Sigmoid colon (tissue), 7 donors: Measurements from ENCODE around the gene LYVE1. TPM values are rescaled to one million over a fixed set of nuclear protein-coding genes. Genes with fewer than 3 reads are reported as not detected.
A peak's percentile ranks its signal among the peaks of the same experiment; 100 is the strongest.

Source experiments
- DNase-seq: peaks from one replicate; pipeline ENCODE4 v3.0.0-alpha.2; 2019
- H3K27ac ChIP-seq, 4 donors: fragments of 200-600 bp; sonication (generic); one replicate each; pipeline ENCODE4 v1.5.1; 2016 to 2019; ENCODE audit warnings: mild to moderate bottlenecking in 1 of 4
- H3K27me3 ChIP-seq, 3 donors: fragments of 200-600 bp; sonication (generic); one replicate each; pipeline ENCODE4 v1.5.1; 2019; ENCODE audit warnings: mild to moderate bottlenecking in 1 of 3
- H3K36me3 ChIP-seq, 4 donors: fragments of 200-600 bp; sonication (generic); one replicate each; pipeline ENCODE4 v1.5.1; 2016 to 2019
- H3K4me1 ChIP-seq, 4 donors: fragments of 200-600 bp; sonication (generic); one replicate each; pipeline ENCODE4 v1.5.1; 2017 to 2019
- H3K4me3 ChIP-seq, 4 donors: fragments of 200-600 bp; sonication (generic); one replicate each; pipeline ENCODE4 v1.5.1; 2017 to 2019; ENCODE audit warnings: mild to moderate bottlenecking in 2 of 4, moderate library complexity in 1 of 4
- H3K9me3 ChIP-seq, 4 donors: fragments of 200-600 bp in 3 of 4; sonication (generic) in 3 of 4; one replicate each; pipeline versions ENCODE4 v1.5.1 to v1.6.1; 2013 to 2019
- EP300 ChIP-seq, 4 donors: sonication (generic); formaldehyde crosslinking; IDR thresholded peaks; one replicate each; pipeline ENCODE4 v1.6.1; 2017; ENCODE audit warnings: antibody characterized with exemption in 4 of 4
- POLR2A ChIP-seq, 2 donors: fragments of 450-650 bp; IDR thresholded peaks; one replicate each; pipeline ENCODE4 v1.6.1; 2016; ENCODE audit warnings: antibody characterized with exemption in 2 of 2, mild to moderate bottlenecking in 2 of 2, moderate library complexity in 2 of 2
- POLR2AphosphoS5 ChIP-seq, 4 donors: sonication (generic); formaldehyde crosslinking; IDR thresholded peaks; one replicate each; pipeline ENCODE4 v1.6.1; 2017; ENCODE audit warnings: antibody characterized with exemption in 4 of 4
- WGBS, 2 donors: extraction: QIAGEN DNeasy Blood & Tissue Kit; methylation state at CpG; one replicate each; pipeline ENCODE4 v1.1.7; 2013; 5-methylcytosine and 5-hydroxymethylcytosine counted together
- intact Hi-C: fragments of 100-400 bp; cut with DNase I; formaldehyde crosslinking; loops from one replicate; pipeline ENCODE4 v1.15.1; 2023
- polyA plus RNA-seq, 3 donors: library from polyadenylated mRNA; stranded (reverse); fragments of 200-250 nt; gene quantifications; one replicate each; pipeline ENCODE4 v1.2.3, GENCODE V29; 2013
- total RNA-seq, 4 donors: library from RNA; depleted of rRNA; stranded (reverse); fragments of >200 nt; gene quantifications; one replicate each; pipeline ENCODE4 v1.1.0, GENCODE V29; 2016
- TF ChIP-seq, protein P1 (sequence below), 4 experiments: fragments of 450-650 bp in 3 of 4; fragments of 200-600 bp in 1 of 4; IDR thresholded peaks; one replicate each; pipeline ENCODE4 v1.5.1; 2016 to 2019; ENCODE audit warnings: antibody characterized with exemption in 4 of 4, mild to moderate bottlenecking in 3 of 4, moderate library complexity in 2 of 4
- donor health status: healthy with polysubstance abuse.
- donor health status: Bipolar disorder and iron deficiency.
- donor health status: healthy.

LYVE1 gene
- total and polyA plus RNA-seq, 7 donors: 21.3 to 158 (median 41.5) TPM

DNA sequence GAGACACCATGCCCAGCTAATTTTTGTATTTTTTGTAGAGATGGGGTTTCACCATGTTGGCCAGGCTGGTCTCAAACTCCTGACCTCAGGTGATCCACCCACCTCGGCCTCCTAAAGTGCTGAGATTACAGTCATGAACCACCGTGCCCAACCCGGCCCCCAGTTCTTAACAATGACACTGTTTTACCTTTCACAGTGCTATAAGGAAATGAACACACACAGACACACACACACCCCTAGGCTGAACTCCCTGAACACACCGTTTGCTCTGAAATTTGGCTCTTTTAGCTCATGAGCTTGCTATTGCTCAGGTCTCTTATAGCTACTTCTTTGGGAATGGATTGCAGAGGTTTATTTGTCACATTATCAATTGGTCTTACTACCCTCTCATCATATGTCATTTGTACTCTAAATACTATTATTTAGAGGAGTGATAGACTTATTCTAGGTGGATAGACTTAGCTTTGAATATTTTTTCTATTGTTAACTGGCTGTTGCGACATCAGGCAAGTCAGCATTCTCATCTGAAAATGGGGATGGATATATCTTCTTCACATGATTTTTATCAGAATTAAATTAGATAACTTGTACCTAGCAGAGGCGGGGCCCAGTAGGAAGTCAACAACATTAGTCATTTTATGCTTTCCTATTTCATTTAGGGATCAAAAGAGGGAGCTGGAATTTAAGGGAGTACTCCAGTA is 2.1 kb downstream of the LYVE1 start:
- Histone ChIP-seq H3K27me3 (no peaks in the 10 kb centered on the region), H3K27ac (peak overlapping the region in 3 of 4 donors; percentile 24 to 53 (median 41)), H3K4me3 (peak overlapping the region in 3 of 4 donors; percentile 3 to 29 (median 22)), H3K9me3 (no peaks in the 10 kb centered on the region), H3K4me1 (no peaks in the 10 kb centered on the region), H3K36me3 (no peaks in the 10 kb centered on the region)
- WGBS, 2 donors: 40 to 73% methylated on average over 6 of the region's 6 CpGs
- no peak for DNase-seq
- TF ChIP-seq POLR2A (IDR thresholded peaks at IDR 0.05): no peak
- TF ChIP-seq EP300 (IDR thresholded peaks at IDR 0.05): no peak
- no peak for TF ChIP-seq POLR2AphosphoS5 (IDR thresholded peaks at IDR 0.05)
- TF ChIP-seq, protein P1, sequence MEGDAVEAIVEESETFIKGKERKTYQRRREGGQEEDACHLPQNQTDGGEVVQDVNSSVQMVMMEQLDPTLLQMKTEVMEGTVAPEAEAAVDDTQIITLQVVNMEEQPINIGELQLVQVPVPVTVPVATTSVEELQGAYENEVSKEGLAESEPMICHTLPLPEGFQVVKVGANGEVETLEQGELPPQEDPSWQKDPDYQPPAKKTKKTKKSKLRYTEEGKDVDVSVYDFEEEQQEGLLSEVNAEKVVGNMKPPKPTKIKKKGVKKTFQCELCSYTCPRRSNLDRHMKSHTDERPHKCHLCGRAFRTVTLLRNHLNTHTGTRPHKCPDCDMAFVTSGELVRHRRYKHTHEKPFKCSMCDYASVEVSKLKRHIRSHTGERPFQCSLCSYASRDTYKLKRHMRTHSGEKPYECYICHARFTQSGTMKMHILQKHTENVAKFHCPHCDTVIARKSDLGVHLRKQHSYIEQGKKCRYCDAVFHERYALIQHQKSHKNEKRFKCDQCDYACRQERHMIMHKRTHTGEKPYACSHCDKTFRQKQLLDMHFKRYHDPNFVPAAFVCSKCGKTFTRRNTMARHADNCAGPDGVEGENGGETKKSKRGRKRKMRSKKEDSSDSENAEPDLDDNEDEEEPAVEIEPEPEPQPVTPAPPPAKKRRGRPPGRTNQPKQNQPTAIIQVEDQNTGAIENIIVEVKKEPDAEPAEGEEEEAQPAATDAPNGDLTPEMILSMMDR (IDR thresholded peaks at IDR 0.05): no peak
- intact Hi-C loops: no loop called here

DNA sequence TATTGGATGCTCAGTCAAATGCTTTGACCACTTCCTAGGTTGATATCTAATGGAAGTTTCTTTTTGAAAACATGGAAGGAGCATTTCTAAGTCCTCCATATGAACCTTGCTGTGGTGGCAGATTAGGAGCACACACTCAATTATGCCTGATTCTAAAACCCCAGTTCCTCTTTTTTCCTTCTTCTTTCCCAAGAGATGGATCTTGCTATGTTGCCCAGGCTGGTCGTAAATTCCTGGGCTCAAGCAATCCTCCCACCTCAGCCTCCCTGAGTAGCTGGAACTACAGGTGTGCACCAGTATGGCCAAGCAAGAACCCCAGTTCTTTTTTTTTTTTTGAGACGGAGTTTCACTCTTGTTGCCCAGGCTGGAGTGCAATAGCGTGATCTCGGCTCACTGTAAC is 3.0 kb downstream of the LYVE1 start:
- no peak for DNase-seq
- WGBS, 2 donors: 95% methylated on average over 4 of the region's 4 CpGs
- Histone ChIP-seq H3K4me1 (no peaks in the 10 kb centered on the region), H3K36me3 (no peaks in the 10 kb centered on the region), H3K27me3 (no peaks in the 10 kb centered on the region), H3K27ac (peak overlapping the region in 1 of 4 donors; percentile 25), H3K9me3 (no peaks in the 10 kb centered on the region), H3K4me3 (peak overlapping the region in 2 of 4 donors; percentile 3 to 29)
- intact Hi-C loops: no loop called here
- no peak for TF ChIP-seq EP300 (IDR thresholded peaks at IDR 0.05)
- no peak for TF ChIP-seq POLR2A (IDR thresholded peaks at IDR 0.05)
- TF ChIP-seq POLR2AphosphoS5 (IDR thresholded peaks at IDR 0.05): no peak
- TF ChIP-seq, protein P1 (IDR thresholded peaks at IDR 0.05): no peak

DNA sequence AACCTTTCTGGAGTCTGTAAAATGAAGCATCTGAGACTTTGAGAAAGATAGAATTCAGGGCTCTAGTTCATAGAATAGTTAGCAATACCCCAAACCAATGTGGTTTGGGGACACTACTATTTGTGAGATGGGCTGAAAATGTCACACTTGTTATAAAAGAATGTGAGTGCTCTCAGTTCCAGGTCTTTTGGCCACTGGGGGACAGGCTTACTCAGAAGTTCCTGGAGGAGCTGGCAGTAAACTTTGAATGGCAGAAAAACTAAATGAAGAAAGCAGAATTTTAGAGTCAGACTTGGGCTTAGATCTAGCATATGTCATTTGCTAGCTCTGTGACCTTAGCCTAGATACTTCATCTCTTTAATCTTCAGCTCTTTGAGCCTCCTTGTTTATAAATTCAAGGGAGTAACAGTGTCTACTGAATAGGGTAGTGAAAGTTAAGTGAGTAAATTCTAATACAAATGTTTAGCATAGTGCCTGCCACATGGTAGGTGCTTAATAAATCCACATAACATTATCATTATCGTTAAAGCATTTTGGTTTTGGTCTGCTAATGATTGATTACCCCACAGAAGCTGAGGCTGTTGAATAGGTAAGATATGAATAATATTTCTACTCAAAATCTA is 3.7 kb downstream of the LYVE1 start:
- 71 to 85% methylated on average over 1 of the region's 1 CpG for WGBS, 2 donors
- Histone ChIP-seq H3K27ac (no peak overlapping the region), H3K4me3 (peak overlapping the region in 2 of 4 donors; percentile 4 to 29), H3K36me3 (no peaks in the 10 kb centered on the region), H3K9me3 (no peaks in the 10 kb centered on the region), H3K4me1 (no peaks in the 10 kb centered on the region), H3K27me3 (no peaks in the 10 kb centered on the region)
- TF ChIP-seq POLR2AphosphoS5 (IDR thresholded peaks at IDR 0.05) (no peak), POLR2A (IDR thresholded peaks at IDR 0.05) (no peak), EP300 (IDR thresholded peaks at IDR 0.05) (no peak)
- TF ChIP-seq, protein P1 (IDR thresholded peaks at IDR 0.05): no peak
- intact Hi-C loops: no loop called here
- DNase-seq: no peak

DNA sequence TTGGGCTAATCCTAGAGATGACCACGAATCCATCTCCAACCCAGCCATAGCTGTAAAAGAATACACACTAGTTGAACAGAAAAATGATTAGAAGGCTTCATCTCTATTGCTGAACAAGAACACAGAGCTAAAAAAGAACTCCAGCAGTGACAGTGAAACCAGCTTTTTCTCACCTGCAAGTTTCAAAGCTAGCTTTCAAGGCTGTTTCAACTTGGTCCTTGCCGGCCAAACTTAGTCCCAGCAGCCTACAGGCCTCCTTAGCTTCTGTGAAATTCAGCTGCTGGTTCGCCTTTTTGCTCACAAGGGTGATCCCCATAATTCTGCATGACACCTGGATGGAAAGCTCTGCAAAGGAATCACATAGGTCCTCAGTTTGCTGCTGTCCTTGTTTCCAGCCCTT is 4.4 kb downstream of the LYVE1 start:
- no peaks in the 10 kb centered on the region for H3K27me3 ChIP-seq
- no peaks in the 10 kb centered on the region for H3K36me3 ChIP-seq
- H3K9me3 ChIP-seq: no peaks in the 10 kb centered on the region
- peak overlapping the region in 2 of 4 donors; percentile 4 to 29 for H3K4me3 ChIP-seq
- no peaks in the 10 kb centered on the region for H3K4me1 ChIP-seq
- 85 to 87% methylated on average over 3 of the region's 3 CpGs for WGBS, 2 donors
- DNase-seq: no peak
- H3K27ac ChIP-seq: no peak overlapping the region
- intact Hi-C loops: no loop called here
- TF ChIP-seq EP300 (IDR thresholded peaks at IDR 0.05): no peak
- TF ChIP-seq POLR2AphosphoS5 (IDR thresholded peaks at IDR 0.05): no peak
- TF ChIP-seq POLR2A (IDR thresholded peaks at IDR 0.05): no peak
- TF ChIP-seq, protein P1 (IDR thresholded peaks at IDR 0.05): no peak
